Measurements from ENCODE around the gene ANKMY1.
A peak's percentile ranks its signal among the peaks of the same experiment; 100 is the strongest.

Gene ANKMY1

GRCh38 chr2:240443891-240444301, 113.9 kb downstream of the ANKMY1 start:
- DNase-seq = no peak

DNA sequence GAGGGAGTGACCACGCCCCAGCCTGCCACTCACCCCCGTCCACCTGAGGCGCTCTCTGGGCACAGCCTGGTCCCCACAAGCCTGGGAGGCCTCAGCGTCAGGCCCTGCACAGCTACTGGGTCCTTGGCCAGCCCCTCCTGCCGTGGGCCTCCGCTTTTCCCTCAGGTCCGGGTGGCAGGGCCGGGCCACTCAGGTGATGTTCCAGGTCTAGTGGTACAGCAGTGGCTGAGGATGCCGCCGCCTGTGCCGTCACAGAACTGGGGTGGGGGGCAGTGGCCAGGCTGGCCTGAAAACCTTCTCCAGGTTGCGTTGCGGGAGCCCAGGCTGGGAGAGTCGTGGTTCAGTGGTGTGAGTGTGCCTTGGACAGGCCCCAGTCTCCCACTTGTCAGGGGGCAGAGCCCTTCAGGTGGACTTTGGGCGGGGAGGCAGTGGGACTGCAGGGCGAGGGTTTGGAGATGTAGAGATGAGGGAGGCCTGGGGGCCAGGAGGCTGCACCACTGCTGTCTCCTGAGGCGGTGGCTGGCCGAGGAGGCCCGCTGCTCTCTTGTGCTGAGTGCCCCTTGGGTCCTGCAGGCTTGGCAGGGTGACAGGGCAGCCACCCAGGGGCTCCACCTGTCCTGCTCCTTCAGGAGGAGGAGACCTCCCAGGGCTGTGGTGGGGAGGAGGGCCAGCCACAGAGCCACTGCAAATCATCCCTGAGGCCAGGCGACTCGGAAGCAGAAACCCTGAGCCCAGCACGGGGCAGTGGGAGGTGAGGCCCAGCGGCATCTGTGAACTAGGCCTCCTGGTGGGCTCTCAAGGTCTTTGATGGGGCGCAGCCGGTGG, 114.7 kb downstream of the ANKMY1 start:
- DNase-seq = no peak

GRCh38 chr2:240441993-240442411, 115.8 kb downstream of the ANKMY1 start:
- DNase-seq = no peak

- DNase-seq = no peak
Observed at GRCh38 chr2:240441326-240441992, 116.3 kb downstream of the ANKMY1 start.

- no peak for DNase-seq
Observed at GRCh38 chr2:240440704-240441320, 117.0 kb downstream of the ANKMY1 start.

DNA sequence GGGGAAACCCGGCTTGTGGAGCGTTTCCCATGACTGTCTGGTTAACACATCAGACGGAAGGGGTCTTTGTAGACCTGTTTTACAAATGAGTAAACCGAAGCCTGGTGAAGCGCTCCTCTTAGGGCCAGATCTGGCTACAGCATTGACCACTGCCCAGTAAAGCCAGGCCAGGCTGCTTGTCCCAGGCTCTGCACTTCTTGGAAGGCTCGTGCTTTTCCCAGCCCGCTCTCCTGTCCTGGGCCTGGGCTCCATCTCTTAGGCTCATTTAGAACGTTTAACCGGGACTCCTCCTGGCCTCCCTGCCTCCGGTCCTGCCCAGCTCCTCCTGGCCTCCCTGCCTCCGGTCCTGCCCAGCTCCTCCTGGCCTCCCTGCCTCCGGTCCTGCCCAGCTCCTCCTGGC, 117.5 kb downstream of the ANKMY1 start:
- no peak for DNase-seq

DNA sequence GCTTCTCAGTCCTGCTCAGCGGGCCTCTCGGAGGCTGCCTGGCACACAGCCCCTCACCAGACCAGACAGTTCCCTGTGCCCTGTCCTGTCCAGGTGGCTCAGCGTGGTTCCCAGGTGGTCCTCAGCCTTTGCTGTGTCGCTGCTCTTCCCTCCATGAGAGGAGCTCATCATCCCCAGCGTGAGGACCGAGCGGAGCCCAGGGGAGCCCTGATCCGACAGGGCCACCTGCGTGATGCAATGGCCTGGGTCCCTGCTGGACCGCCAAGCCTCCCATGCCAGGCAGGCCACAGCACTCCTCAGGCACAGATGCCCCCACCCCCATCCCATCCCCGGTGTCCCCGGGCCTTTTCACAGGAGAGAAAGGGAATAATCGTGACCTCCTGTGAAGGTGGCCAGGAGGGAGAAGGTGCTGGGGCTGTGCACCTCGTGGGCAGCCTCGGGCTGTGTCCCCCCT, 118.1 kb downstream of the ANKMY1 start:
- no peak for DNase-seq

DNA sequence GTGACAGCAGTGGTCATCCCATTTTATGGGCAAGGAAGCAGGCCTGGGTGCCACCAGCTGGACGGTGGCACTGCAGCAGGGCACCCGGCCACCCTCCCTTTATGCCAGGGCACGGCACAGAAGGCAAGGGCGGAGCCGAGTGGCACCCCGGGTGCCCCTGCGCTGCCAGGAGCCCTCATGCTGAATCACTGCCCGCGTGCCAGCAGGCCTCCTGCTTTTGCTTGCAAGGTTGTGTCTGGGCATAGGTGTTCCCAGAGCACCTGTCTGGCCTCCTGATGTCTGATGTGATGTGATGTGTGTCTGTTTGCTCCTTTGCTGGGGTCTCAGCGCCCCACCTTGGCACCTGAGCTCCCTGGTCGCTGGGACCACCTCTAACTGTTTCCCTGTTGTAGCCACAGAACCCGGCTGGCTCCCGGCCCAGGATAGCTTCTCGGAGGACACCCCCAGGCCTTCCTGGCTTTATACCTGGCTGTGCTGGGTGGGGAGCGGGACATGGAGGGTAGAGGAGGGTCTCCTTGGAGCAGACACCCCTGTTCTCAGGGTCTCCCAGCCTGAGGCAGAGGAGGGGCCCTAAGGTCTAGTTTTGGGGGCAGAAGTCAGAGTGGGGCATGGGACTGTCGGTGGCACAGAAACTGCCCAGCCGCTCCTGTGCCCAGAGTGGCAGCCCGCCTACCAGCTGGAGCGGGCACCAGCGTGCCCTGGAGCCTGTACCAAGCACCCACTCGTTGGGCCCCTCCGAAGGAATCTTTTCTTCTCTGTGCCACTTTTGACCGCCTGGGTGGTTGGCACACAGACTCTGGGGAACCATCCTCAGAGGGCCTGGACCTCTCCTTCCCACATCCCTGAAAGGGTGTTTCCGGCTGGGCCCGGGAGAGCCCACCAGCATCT, 118.7 kb downstream of the ANKMY1 start:
- DNase-seq = no peak

GRCh38 chr2:240437861-240438809, 119.7 kb downstream of the ANKMY1 start:
- DNase-seq = peak; percentile 43

GRCh38 chr2:240437551-240437860, 120.3 kb downstream of the ANKMY1 start:
- DNase-seq = no peak

DNA sequence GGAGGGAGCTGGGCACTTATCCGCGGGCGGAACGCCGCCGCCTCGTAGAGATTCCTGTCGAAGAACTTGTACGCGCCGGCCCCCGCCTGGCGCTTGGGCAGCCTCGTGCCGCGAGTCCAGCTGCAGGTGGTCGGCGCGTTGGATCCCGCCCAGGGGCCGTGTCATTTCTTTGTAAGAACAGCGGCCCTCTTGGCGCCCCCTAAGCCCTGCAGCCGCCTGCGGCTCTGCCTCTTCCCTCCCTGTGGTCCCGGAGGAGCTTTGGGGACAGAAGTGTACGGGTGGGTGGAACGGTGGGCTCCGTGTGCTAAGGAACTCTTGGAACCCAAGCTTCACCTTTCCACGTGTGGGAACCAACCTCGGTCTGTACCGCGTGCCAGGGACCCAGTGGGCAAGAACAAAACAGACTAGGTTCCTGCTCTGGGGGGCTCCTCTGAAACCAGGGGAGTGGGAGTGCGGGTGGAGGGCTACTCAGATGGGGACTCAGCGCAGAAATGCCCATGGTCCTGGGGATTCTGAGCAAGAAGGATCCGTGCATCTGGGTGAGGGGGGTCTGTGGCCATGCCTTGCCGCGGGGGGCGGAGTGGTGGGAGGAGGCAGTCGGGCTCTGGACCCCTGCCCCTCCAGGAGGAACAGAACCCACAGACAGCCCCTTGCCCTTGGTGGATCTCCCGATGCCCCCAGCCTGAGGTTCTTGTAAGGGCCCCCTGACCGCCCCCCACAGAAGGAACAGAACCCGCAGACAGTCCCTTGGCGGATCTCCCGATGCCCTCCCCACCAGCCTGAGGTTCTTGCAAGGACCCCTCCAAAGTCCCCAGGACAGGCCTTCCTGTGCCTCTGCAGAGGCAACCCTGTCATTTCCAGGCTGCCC, 120.9 kb downstream of the ANKMY1 start:
- no peak for DNase-seq

- peak; percentile 15 for DNase-seq
Observed at GRCh38 chr2:240435948-240436682, 121.7 kb downstream of the ANKMY1 start.

DNA sequence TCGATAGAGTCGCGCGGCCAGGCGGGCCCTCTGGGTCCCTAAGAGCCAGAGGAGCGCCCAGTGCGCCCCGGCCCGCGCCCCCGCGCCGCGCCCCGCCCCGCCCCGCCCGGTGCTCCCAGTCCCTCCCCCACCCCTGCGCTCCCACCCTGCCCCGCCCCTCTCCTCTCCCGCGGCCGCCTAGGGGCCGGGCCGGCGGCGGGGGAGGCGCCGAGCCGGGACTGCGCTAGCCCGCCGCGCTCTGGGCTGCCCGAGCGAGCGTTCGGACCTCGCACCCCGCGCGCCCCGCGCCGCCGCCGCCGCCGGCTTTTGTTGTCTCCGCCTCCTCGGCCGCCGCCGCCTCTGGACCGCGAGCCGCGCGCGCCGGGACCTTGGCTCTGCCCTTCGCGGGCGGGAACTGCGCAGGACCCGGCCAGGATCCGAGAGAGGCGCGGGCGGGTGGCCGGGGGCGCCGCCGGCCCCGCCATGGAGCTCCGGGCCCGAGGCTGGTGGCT, 122.3 kb downstream of the ANKMY1 start, which contains the start of gene GPC1:
TSS of gene GPC1 (plus strand) at position 207 of the 491 bp plus-strand sequence. CDS start at position 463, 256 bp downstream.
- peak; percentile 62 for DNase-seq

DNA sequence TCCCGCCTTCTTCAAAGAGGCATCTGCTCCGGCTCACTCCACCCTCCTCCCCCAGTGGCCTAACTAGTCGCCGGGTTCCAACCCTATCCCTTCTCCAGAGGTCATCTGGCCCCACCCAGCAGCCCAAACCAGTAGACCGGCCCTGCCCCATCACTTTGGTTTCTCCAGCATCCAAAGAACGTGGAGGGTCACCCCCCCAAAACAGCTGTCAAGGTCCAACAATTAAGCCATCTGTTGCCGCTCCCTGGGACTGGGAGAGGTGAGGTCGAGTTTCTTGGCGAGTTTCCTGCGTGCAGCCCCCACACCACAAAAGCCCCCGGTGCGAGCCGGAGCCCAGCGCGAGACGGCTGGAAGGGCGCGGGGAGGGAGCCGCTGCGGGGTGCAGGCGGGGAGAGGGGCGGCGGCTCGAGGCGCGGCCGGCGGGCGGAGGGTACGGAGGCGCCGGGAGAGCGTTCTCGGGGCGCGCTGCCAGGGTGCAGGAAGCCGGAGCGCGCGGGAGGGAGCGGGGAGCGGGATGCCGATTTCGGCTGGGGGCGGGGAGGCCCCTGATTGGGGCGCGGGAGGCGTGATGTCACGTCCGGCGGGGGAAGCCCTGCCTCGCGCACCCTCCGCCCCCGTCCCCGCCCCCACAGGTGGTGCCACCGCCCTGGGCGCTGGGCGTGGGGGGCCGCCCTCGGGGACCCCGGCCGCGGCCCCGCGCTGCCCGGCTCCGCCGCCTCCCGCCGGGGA, 122.9 kb downstream of the ANKMY1 start:
- DNase-seq = peak; percentile 83

DNA sequence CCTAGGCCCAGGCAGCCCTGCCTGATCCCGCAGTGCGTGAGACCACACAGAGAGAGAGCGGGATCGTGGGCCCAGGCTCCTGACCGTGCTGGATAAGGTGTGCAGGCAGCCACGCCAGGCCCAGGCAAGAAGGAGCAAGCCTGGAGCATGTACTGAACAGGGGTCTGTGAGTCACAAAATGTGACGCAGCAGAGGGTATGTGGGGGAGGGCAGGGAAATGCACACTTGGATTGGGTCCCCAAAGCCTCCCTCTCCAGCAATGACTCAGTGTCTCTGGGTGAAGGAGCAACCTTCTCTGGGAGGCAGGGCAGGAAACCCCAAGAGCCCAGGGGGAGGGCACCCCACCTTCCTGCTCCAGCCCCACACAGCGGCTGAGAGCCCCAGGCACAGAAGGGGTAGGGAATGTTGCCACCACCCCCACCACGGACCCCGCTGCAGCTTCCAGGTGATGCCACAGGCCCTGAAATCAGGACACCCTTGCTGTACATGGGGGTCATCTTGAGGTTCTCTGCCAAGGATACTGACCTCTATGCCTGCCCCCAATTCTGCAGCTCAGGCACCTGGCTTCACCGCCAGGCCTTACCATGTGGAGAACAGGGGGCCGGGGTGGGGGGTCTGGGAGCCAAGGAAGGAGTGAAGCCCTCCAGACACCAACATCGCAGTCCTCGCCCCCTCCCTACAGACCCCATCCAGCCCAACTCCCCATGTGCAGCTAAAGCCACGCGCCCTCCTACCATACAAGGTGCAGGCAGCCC, 123.6 kb downstream of the ANKMY1 start:
- no peak for DNase-seq

GRCh38 chr2:240432820-240433801, 124.7 kb downstream of the ANKMY1 start:
- no peak for DNase-seq

GRCh38 chr2:240432430-240432819, 125.4 kb downstream of the ANKMY1 start:
- DNase-seq = no peak

Data from stimulated activated naive CD4-positive, alpha-beta T cell treated with Interleukin-2 at 50 U/mL for 16 hours (primary cell).